ENCODE results near the gene FKBP5. TPM values are rescaled to one million over a fixed set of nuclear protein-coding genes. Genes with fewer than 3 reads are reported as not detected.

FKBP5 gene
- polyA plus RNA-seq, 1 experiment, result 7.6 TPM

DNA sequence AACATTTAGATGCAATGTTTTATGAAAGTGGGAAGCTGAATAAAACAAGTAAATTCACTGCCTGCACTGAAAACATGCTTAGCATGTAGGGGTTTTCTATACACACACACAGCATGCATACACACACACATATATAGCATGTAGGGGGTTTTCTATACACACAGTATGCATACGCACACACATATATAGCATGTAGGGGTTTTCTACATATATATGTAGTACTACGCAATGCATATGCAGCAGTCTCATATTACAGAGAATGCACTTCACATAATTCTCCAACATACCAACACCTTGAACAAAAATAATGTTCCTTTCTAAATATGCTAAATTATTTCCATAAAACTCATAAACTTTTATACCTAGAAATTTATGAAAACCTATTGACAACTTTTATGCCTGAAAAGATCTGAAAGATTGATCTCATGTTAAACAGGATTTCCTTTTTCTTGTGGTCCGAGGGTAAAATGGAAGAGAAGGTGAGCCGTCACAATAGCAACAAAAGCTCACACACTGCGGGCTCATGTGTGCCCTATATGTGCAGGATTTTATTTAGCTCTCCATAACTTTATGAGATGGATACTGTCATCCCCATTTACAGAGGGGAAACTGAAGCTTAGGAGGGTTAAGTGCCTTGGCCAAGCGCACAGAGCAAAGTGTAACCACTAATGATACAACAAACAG lies 94.1 kb downstream of the FKBP5 start:
- Histone ChIP-seq H3K27me3 (ENCODE audit: control insufficient read depth, insufficient read depth, low read length) (no peaks in the 10 kb centered on the region), H3K27ac (ENCODE audit: low read depth, low read length) (no peak overlapping the region), H3K4me3 (ENCODE audit: low read depth, low read length) (no peak overlapping the region), H3K9me3 (ENCODE audit: control insufficient read depth, insufficient read depth, low read length) (no peaks in the 10 kb centered on the region)
- POLR2A ChIA-PET, result no interaction called here
- no peak for DNase-seq (ENCODE audit: low read depth, low spot score)
- TF ChIP-seq CTCF (IDR thresholded peaks at IDR 0.05; ENCODE audit: low read depth, low read length), result no peak
- CTCF ChIA-PET, result interaction anchor here (0.9 to 1.7 kb wide), 2 partner anchors 10 to 30 kb away, joined by 3 to 5 read pairs; no protein-coding TSS in a partner anchor

GRCh38 chr6:35592178-35592577 lies 96.5 kb downstream of the FKBP5 start:
- CTCF ChIA-PET, result interaction anchor here (2.0 to 3.4 kb wide), 4 partner anchors 9 to 145 kb away, joined by 7 to 33 read pairs (median 9); partner anchors contain the start of gene ARMC12
- no peak for DNase-seq (ENCODE audit: low read depth, low spot score)
- no peak overlapping the region for H3K4me3 ChIP-seq (ENCODE audit: low read depth, low read length)
- POLR2A ChIA-PET, result no interaction called here
- TF ChIP-seq CTCF (IDR thresholded peaks at IDR 0.05; ENCODE audit: low read depth, low read length), result no peak
- no peaks in the 10 kb centered on the region for H3K27me3 ChIP-seq (ENCODE audit: control insufficient read depth, insufficient read depth, low read length)
- H3K27ac ChIP-seq (ENCODE audit: low read depth, low read length), result no peak overlapping the region
- H3K9me3 ChIP-seq (ENCODE audit: control insufficient read depth, insufficient read depth, low read length), result no peaks in the 10 kb centered on the region

DNA sequence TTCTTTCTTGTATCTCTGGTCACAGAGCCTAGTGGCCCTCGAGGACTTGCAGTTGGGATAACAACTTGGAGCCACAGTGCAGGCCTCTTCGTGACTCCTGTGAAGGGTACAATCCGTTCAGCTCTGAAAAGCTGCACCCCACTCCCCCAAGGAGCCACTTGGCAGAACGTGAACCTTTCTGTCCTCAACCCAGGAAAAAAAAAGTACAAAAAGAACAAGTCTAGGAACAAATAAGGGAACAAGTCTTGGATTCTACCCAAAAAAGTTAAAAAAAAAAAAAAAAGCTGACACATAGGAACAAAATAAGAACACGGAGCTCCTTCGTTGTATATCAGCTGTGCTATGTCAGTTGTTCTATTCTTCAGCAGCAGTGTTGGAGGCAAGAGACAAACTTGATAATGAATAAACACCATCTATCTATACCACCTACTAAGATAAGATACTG lies 98.1 kb downstream of the FKBP5 start:
- no peak for DNase-seq (ENCODE audit: low read depth, low spot score)
- no peak for TF ChIP-seq CTCF (IDR thresholded peaks at IDR 0.05; ENCODE audit: low read depth, low read length)

GRCh38 chr6:35589904-35590303 lies 98.8 kb downstream of the FKBP5 start:
- CTCF ChIA-PET, result interaction anchor here (1.5 to 3.4 kb wide), 3 partner anchors 34 to 147 kb away, joined by 3 to 33 read pairs (median 8); partner anchors contain the start of gene ARMC12

More for the DNA sequence above, 98.1 kb downstream of the FKBP5 start:
- Histone ChIP-seq H3K4me3 (ENCODE audit: low read depth, low read length) (no peak overlapping the region), H3K27me3 (ENCODE audit: control insufficient read depth, insufficient read depth, low read length) (no peaks in the 10 kb centered on the region), H3K27ac (ENCODE audit: low read depth, low read length) (no peak overlapping the region), H3K9me3 (ENCODE audit: control insufficient read depth, insufficient read depth, low read length) (no peaks in the 10 kb centered on the region)
- ChIA-PET POLR2A (interaction anchor here (0.6 to 0.7 kb wide), 2 partner anchors 98 to 137 kb away, joined by 3 to 8 read pairs; partner anchors contain the start of gene FKBP5), CTCF (interaction anchor here (0.6 to 3.4 kb wide), 10 partner anchors 7 to 146 kb away, joined by 3 to 33 read pairs (median 5); partner anchors contain the start of gene ARMC12)

More at GRCh38 chr6:35589904-35590303, 98.8 kb downstream of the FKBP5 start:
- Histone ChIP-seq H3K9me3 (ENCODE audit: control insufficient read depth, insufficient read depth, low read length) (no peaks in the 10 kb centered on the region), H3K27me3 (ENCODE audit: control insufficient read depth, insufficient read depth, low read length) (no peaks in the 10 kb centered on the region), H3K4me3 (ENCODE audit: low read depth, low read length) (no peak overlapping the region), H3K27ac (ENCODE audit: low read depth, low read length) (no peak overlapping the region)
- no peak for DNase-seq (ENCODE audit: low read depth, low spot score)
- TF ChIP-seq CTCF (IDR thresholded peaks at IDR 0.05; ENCODE audit: low read depth, low read length), result no peak
- POLR2A ChIA-PET, result no interaction called here
